Sigmoid colon (tissue), 4 donors: ENCODE results near the gene XCL1.

Experiments used
- CTCF ChIP-seq, 4 experiments: fragments of 450-650 bp in 3 of 4; fragments of 200-600 bp in 1 of 4; IDR thresholded peaks; one replicate each; pipeline ENCODE4 v1.5.1; 2016 to 2019; ENCODE audit warnings: antibody characterized with exemption in 4 of 4, mild to moderate bottlenecking in 3 of 4, moderate library complexity in 2 of 4
- EP300 ChIP-seq, 4 donors: sonication (generic); formaldehyde crosslinking; IDR thresholded peaks; one replicate each; pipeline ENCODE4 v1.6.1; 2017; ENCODE audit warnings: antibody characterized with exemption in 4 of 4
- POLR2A ChIP-seq, 2 donors: fragments of 450-650 bp; IDR thresholded peaks; one replicate each; pipeline ENCODE4 v1.6.1; 2016; ENCODE audit warnings: antibody characterized with exemption in 2 of 2, mild to moderate bottlenecking in 2 of 2, moderate library complexity in 2 of 2
- POLR2AphosphoS5 ChIP-seq, 4 donors: sonication (generic); formaldehyde crosslinking; IDR thresholded peaks; one replicate each; pipeline ENCODE4 v1.6.1; 2017; ENCODE audit warnings: antibody characterized with exemption in 4 of 4

GRCh38 chr1:168552961-168553360, 23.4 kb upstream of the XCL1 start:
- no peak for TF ChIP-seq EP300 (IDR thresholded peaks at IDR 0.05)
- no peak for TF ChIP-seq POLR2A (IDR thresholded peaks at IDR 0.05)
- TF ChIP-seq CTCF (IDR thresholded peaks at IDR 0.05): no peak
- TF ChIP-seq POLR2AphosphoS5 (IDR thresholded peaks at IDR 0.05): no peak
